GM23248 (cell line): ENCODE results near the gene MRPL58. TPM values are rescaled to one million over a fixed set of nuclear protein-coding genes. Genes with fewer than 3 reads are reported as not detected.
"Not testable (repeated sequence)": the region's sequence is repeated elsewhere in the genome, so short reads cannot be mapped to it uniquely, and the experiment has no call there.

Experiments used
- DNase-seq: peaks from one replicate; pipeline ENCODE4 v3.0.0-alpha.2; 2015
- H2AFZ ChIP-seq: fragments of 200-600 bp; sonication (generic); 2 replicates; pipeline ENCODE4 v1.6.1; 2016; ENCODE audit warnings: antibody characterized with exemption
- H3F3A ChIP-seq: fragments of 200-600 bp; sonication (generic); 2 replicates; pipeline ENCODE4 v1.6.1; 2016; ENCODE audit warnings: mild to moderate bottlenecking, antibody characterized with exemption, mixed run types; ENCODE audit not compliant: insufficient read depth
- H3K27ac ChIP-seq: fragments of 200-600 bp; sonication (generic); 2 replicates; pipeline ENCODE4 v1.5.1; 2016; ENCODE audit warnings: mild to moderate bottlenecking
- H3K27me3 ChIP-seq: fragments of 200-600 bp; sonication (generic); replicated peaks from 2 replicates; pipeline ENCODE4 v1.6.1; 2016; ENCODE audit warnings: mild to moderate bottlenecking; ENCODE audit not compliant: insufficient read depth
- H3K36me3 ChIP-seq: fragments of 200-600 bp; sonication (generic); 2 replicates; pipeline ENCODE4 v1.6.1; 2016; ENCODE audit warnings: low read depth, mild to moderate bottlenecking
- H3K4me1 ChIP-seq: fragments of 200-600 bp; sonication (generic); 2 replicates; pipeline ENCODE4 v1.6.1; 2016; ENCODE audit warnings: mild to moderate bottlenecking; ENCODE audit not compliant: insufficient read depth
- H3K4me2 ChIP-seq: fragments of 200-600 bp; sonication (generic); one replicate; pipeline ENCODE4 v1.6.1; 2016; ENCODE audit warnings: mild to moderate bottlenecking; ENCODE audit not compliant: unreplicated experiment
- H3K4me3 ChIP-seq: fragments of 200-600 bp; sonication (generic); 2 replicates; pipeline ENCODE4 v1.5.1; 2016; ENCODE audit warnings: mild to moderate bottlenecking
- H3K79me2 ChIP-seq: fragments of 200-600 bp; sonication (generic); 2 replicates; pipeline ENCODE4 v1.6.1; 2016; ENCODE audit warnings: mild to moderate bottlenecking; ENCODE audit not compliant: insufficient read depth
- H3K9ac ChIP-seq: fragments of 200-600 bp; sonication (generic); 2 replicates; pipeline ENCODE4 v1.6.1; 2016; ENCODE audit warnings: mild to moderate bottlenecking
- H3K9me2 ChIP-seq: fragments of 200-600 bp; sonication (generic); 2 replicates; pipeline ENCODE4 v1.6.1; 2016; ENCODE audit warnings: mixed run types, mild to moderate bottlenecking, moderate library complexity; ENCODE audit not compliant: insufficient read depth
- H3K9me3 ChIP-seq: fragments of 200-600 bp; sonication (generic); one replicate; pipeline ENCODE4 v1.6.1; 2017; ENCODE audit warnings: low read depth
- H4K20me1 ChIP-seq: fragments of 200-600 bp; sonication (generic); 2 replicates; pipeline ENCODE4 v1.6.0; 2016; ENCODE audit not compliant: insufficient read depth
- EZH2 ChIP-seq: fragments of 200-600 bp; sonication (generic); IDR thresholded peaks from 2 replicates; pipeline ENCODE4 v1.6.1; 2018; ENCODE audit warnings: antibody characterized with exemption, mild to moderate bottlenecking; ENCODE audit not compliant: insufficient read depth, poor library complexity, severe bottlenecking
- EZH2phosphoT487 ChIP-seq: fragments of 200-600 bp; sonication (generic); IDR thresholded peaks from 2 replicates; pipeline ENCODE4 v1.6.1; 2018; ENCODE audit warnings: antibody characterized with exemption, moderate library complexity, mild to moderate bottlenecking, low read depth; ENCODE audit not compliant: insufficient read depth
- WGBS, 2 experiments: methylation state at CpG; one replicate each; pipeline ENCODE4 v1.1.6; 2015 to 2017; ENCODE audit warnings: low lambda C conversion rate in 2 of 2, low coverage in 1 of 2; ENCODE audit errors: missing lambda C conversion rate in 2 of 2; 5-methylcytosine and 5-hydroxymethylcytosine counted together
- in situ Hi-C: fragments of 300-500 bp; cut with MboI; formaldehyde crosslinking; loops from 2 replicates; pipeline ENCODE4 v1.15.0; 2020
- polyA plus RNA-seq: library from polyadenylated mRNA; unstranded; fragments of >200 nt; fragmentation: Nextera tagmentation; extraction: Ambion mirVana; gene quantifications from 2 replicates; pipeline ENCODE4 v1.2.1, GENCODE V29; 2016
- total RNA-seq: library from RNA; depleted of rRNA; stranded (reverse); fragments of >200 nt; shearing (Covaris generic); gene quantifications from 2 replicates; pipeline ENCODE4 v1.2.3, GENCODE V29; 2014

The MRPL58 gene
- total and polyA plus RNA-seq, 2 experiments from 2014 or later = 35.6 to 41.5 TPM

- Histone ChIP-seq H3K27me3 (no peaks in the 10 kb centered on the region), H3K4me1 (peaks cover 20% of the 10 kb centered on the region), H3K9ac (peak overlapping the region; percentile 65), H3K9me3 (no peaks in the 10 kb centered on the region), H3K27ac (peak overlapping the region; percentile 91), H3K9me2 (no peaks in the 10 kb centered on the region), H4K20me1 (no peaks in the 10 kb centered on the region), H3F3A (peaks cover 43% of the 10 kb centered on the region), H2AFZ (peak overlapping the region; percentile 59), H3K79me2 (0 out of 2 replicates have a peak, but pooled peaks cover 3% of the 10 kb centered on the region), H3K36me3 (peaks cover 24% of the 10 kb centered on the region), H3K4me2 (peak overlapping the region; percentile 75), H3K4me3 (0 out of 2 replicates have a peak overlapping the region, but pooled peaks have one; percentile 13)
- peak; percentile 97 for DNase-seq
- in situ Hi-C loops = no loop called here
- 54 to 56% methylated on average over 27 of the region's 27 CpGs for WGBS, 2 experiments
- TF ChIP-seq EZH2 (no peak), EZH2phosphoT487 (no peak)
Observed at GRCh38 chr17:75036643-75037268, 24.3 kb downstream of the MRPL58 start.

DNA sequence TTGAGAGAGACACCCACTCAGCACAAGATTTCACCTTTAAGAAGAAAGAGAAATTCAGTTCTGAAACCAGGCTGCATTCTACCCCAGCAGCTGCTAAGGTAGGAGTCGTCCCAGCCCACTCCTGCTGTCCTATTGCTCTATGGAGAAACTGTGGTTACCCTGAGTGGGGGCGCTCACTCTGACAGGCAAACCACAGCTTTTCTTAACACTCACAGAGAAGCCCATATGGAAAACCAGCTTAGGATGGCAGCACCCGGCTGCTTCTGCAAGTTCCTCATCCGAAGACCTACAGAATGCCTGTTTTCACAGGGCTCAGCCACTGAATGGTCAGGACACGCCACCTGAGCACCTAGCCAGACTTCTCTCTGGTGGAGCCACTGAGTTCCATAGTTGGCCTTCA lies 26.8 kb downstream of the MRPL58 start:
- Histone ChIP-seq H3K4me3 (no peak overlapping the region), H3K9ac (no peak overlapping the region), H2AFZ (no peak overlapping the region), H3K4me2 (no peak overlapping the region), H3K4me1 (peaks cover 15% of the 10 kb centered on the region), H3K9me2 (no peaks in the 10 kb centered on the region), H3K9me3 (no peaks in the 10 kb centered on the region), H3K27ac (no peak overlapping the region), H3K27me3 (no peaks in the 10 kb centered on the region), H3K36me3 (peaks cover 24% of the 10 kb centered on the region), H4K20me1 (no peaks in the 10 kb centered on the region), H3K79me2 (peaks cover 26% of the 10 kb centered on the region), H3F3A (peaks cover 35% of the 10 kb centered on the region)
- DNase-seq = no peak
- in situ Hi-C loops = no loop called here
- no peak for TF ChIP-seq EZH2phosphoT487
- no peak for TF ChIP-seq EZH2
- WGBS, 2 experiments = 95% methylated on average over 5 of the region's 5 CpGs

GRCh38 chr17:75041656-75042280 lies 29.3 kb downstream of the MRPL58 start:
- Histone ChIP-seq H4K20me1 (no peaks in the 10 kb centered on the region), H3K4me2 (no peak overlapping the region), H3K9me2 (no peaks in the 10 kb centered on the region), H3K4me3 (no peak overlapping the region), H3K9ac (no peak overlapping the region), H3K27ac (no peak overlapping the region), H3F3A (peaks cover 21% of the 10 kb centered on the region), H3K79me2 (peaks cover 45% of the 10 kb centered on the region), H3K27me3 (no peaks in the 10 kb centered on the region), H3K36me3 (peaks cover 24% of the 10 kb centered on the region), H3K9me3 (no peaks in the 10 kb centered on the region), H3K4me1 (peaks cover 3% of the 10 kb centered on the region; the same call in 1 of the 2 replicates), H2AFZ (no peak overlapping the region)
- in situ Hi-C loops = no loop called here
- WGBS, 2 experiments = 75 to 77% methylated on average over 11 to 12 of the region's 12 CpGs
- DNase-seq = no peak
- no peak for TF ChIP-seq EZH2phosphoT487
- TF ChIP-seq EZH2 = no peak

GRCh38 chr17:75043789-75044188 lies 31.3 kb downstream of the MRPL58 start:
- H3K9me2 ChIP-seq, H3K9ac ChIP-seq, H3K4me1 ChIP-seq, H3K9me3 ChIP-seq, H4K20me1 ChIP-seq, in situ Hi-C loops, H3K4me2 ChIP-seq, H2AFZ ChIP-seq, H3K4me3 ChIP-seq, H3K27me3 ChIP-seq, DNase-seq, H3K27ac ChIP-seq: not testable (repeated sequence)
- Histone ChIP-seq H3K79me2 (peaks cover 59% of the 10 kb centered on the region), H3K36me3 (peaks cover 21% of the 10 kb centered on the region), H3F3A (peaks cover 18% of the 10 kb centered on the region)
- 69 to 71% methylated on average over 5 of the region's 5 CpGs for WGBS, 2 experiments
